Sigmoid colon (tissue), 7 donors: ENCODE data around the gene ABT1. TPM values are rescaled to one million over a fixed set of nuclear protein-coding genes. Genes with fewer than 3 reads are reported as not detected.

Source experiments
- DNase-seq: peaks from one replicate; pipeline ENCODE4 v3.0.0-alpha.2; 2019
- H3K27ac ChIP-seq, 4 donors: fragments of 200-600 bp; sonication (generic); one replicate each; pipeline ENCODE4 v1.5.1; 2016 to 2019; ENCODE audit warnings: mild to moderate bottlenecking in 1 of 4
- H3K27me3 ChIP-seq, 3 donors: fragments of 200-600 bp; sonication (generic); one replicate each; pipeline ENCODE4 v1.5.1; 2019; ENCODE audit warnings: mild to moderate bottlenecking in 1 of 3
- H3K36me3 ChIP-seq, 4 donors: fragments of 200-600 bp; sonication (generic); one replicate each; pipeline ENCODE4 v1.5.1; 2016 to 2019
- H3K4me1 ChIP-seq, 4 donors: fragments of 200-600 bp; sonication (generic); one replicate each; pipeline ENCODE4 v1.5.1; 2017 to 2019
- H3K4me3 ChIP-seq, 4 donors: fragments of 200-600 bp; sonication (generic); one replicate each; pipeline ENCODE4 v1.5.1; 2017 to 2019; ENCODE audit warnings: mild to moderate bottlenecking in 2 of 4, moderate library complexity in 1 of 4
- H3K9me3 ChIP-seq, 4 donors: fragments of 200-600 bp in 3 of 4; sonication (generic) in 3 of 4; one replicate each; pipeline versions ENCODE4 v1.5.1 to v1.6.1; 2013 to 2019
- EP300 ChIP-seq, 4 donors: sonication (generic); formaldehyde crosslinking; IDR thresholded peaks; one replicate each; pipeline ENCODE4 v1.6.1; 2017; ENCODE audit warnings: antibody characterized with exemption in 4 of 4
- POLR2A ChIP-seq, 2 donors: fragments of 450-650 bp; IDR thresholded peaks; one replicate each; pipeline ENCODE4 v1.6.1; 2016; ENCODE audit warnings: antibody characterized with exemption in 2 of 2, mild to moderate bottlenecking in 2 of 2, moderate library complexity in 2 of 2
- POLR2AphosphoS5 ChIP-seq, 4 donors: sonication (generic); formaldehyde crosslinking; IDR thresholded peaks; one replicate each; pipeline ENCODE4 v1.6.1; 2017; ENCODE audit warnings: antibody characterized with exemption in 4 of 4
- WGBS, 2 donors: extraction: QIAGEN DNeasy Blood & Tissue Kit; methylation state at CpG; one replicate each; pipeline ENCODE4 v1.1.7; 2013; 5-methylcytosine and 5-hydroxymethylcytosine counted together
- intact Hi-C: fragments of 100-400 bp; cut with DNase I; formaldehyde crosslinking; loops from one replicate; pipeline ENCODE4 v1.15.1; 2023
- polyA plus RNA-seq, 3 donors: library from polyadenylated mRNA; stranded (reverse); fragments of 200-250 nt; gene quantifications; one replicate each; pipeline ENCODE4 v1.2.3, GENCODE V29; 2013
- total RNA-seq, 4 donors: library from RNA; depleted of rRNA; stranded (reverse); fragments of >200 nt; gene quantifications; one replicate each; pipeline ENCODE4 v1.1.0, GENCODE V29; 2016
- TF ChIP-seq, protein P1 (sequence below), 4 experiments: fragments of 450-650 bp in 3 of 4; fragments of 200-600 bp in 1 of 4; IDR thresholded peaks; one replicate each; pipeline ENCODE4 v1.5.1; 2016 to 2019; ENCODE audit warnings: antibody characterized with exemption in 4 of 4, mild to moderate bottlenecking in 3 of 4, moderate library complexity in 2 of 4
- donor health status: healthy with polysubstance abuse.
- donor health status: Bipolar disorder and iron deficiency.
- donor health status: healthy.

ABT1 gene
- total and polyA plus RNA-seq, 7 donors: 10.2 to 21.3 (median 16.6) TPM

DNA sequence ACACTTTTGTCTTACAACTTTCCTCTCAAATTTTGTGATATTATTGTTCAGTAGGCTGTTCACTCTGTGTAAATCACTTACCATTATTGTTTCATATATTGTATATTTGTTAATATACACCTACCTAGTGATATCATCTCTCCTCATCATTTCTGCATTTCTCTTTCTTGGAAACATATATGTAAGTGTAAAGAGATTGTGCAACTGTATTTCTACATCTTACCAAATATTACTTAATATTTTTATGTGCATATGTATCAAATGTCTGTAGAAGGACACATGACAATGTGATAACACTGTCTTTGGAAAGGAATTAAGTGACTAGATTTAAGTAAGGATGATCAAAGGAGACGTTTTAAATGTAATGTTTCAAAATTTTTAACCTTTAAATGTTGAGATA, 32.6 kb downstream of the ABT1 start:
- Histone ChIP-seq H3K36me3 (peaks cover 0 to 11% (median 0%) of the 10 kb centered on the region in 4 donors), H3K9me3 (peaks cover 0 to 3% (median 1%) of the 10 kb centered on the region in 4 donors), H3K4me3 (no peak overlapping the region), H3K27me3 (no peaks in the 10 kb centered on the region), H3K4me1 (no peaks in the 10 kb centered on the region), H3K27ac (no peak overlapping the region)
- intact Hi-C loops: no loop called here
- DNase-seq: no peak
- 43 to 58% methylated on average over 1 of the region's 1 CpG for WGBS, 2 donors
- no peak for TF ChIP-seq EP300 (IDR thresholded peaks at IDR 0.05)

DNA sequence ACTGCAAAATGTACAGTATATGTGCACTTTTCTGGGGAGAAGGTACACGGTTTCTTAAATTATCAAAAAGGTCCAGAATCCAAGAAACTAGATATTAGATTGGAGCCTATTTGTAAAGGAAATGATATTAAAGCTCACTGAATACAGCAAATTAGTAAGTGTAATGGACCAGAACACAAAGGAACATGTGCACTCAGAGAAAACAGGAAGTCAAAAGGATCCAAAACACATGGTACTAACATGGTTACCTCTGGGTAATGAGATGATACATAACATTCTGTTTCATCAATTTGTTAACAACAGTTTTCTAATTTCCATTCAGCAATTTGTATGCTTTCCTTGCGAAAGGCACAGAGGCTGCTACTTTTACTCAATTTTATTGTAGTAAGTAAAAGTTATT, 44.1 kb downstream of the ABT1 start:
- Histone ChIP-seq H3K4me3 (no peak overlapping the region), H3K9me3 (peaks cover 0 to 10% (median 0%) of the 10 kb centered on the region in 4 donors), H3K36me3 (peaks cover 12 to 58% (median 30%) of the 10 kb centered on the region in 4 donors), H3K4me1 (no peaks in the 10 kb centered on the region), H3K27me3 (no peaks in the 10 kb centered on the region), H3K27ac (no peak overlapping the region)
- 96 to 97% methylated on average over 2 of the region's 2 CpGs for WGBS, 2 donors
- no peak for DNase-seq
- no peak for TF ChIP-seq EP300 (IDR thresholded peaks at IDR 0.05)
- TF ChIP-seq POLR2AphosphoS5 (IDR thresholded peaks at IDR 0.05): no peak
- TF ChIP-seq, protein P1, sequence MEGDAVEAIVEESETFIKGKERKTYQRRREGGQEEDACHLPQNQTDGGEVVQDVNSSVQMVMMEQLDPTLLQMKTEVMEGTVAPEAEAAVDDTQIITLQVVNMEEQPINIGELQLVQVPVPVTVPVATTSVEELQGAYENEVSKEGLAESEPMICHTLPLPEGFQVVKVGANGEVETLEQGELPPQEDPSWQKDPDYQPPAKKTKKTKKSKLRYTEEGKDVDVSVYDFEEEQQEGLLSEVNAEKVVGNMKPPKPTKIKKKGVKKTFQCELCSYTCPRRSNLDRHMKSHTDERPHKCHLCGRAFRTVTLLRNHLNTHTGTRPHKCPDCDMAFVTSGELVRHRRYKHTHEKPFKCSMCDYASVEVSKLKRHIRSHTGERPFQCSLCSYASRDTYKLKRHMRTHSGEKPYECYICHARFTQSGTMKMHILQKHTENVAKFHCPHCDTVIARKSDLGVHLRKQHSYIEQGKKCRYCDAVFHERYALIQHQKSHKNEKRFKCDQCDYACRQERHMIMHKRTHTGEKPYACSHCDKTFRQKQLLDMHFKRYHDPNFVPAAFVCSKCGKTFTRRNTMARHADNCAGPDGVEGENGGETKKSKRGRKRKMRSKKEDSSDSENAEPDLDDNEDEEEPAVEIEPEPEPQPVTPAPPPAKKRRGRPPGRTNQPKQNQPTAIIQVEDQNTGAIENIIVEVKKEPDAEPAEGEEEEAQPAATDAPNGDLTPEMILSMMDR (IDR thresholded peaks at IDR 0.05): no peak
- no peak for TF ChIP-seq POLR2A (IDR thresholded peaks at IDR 0.05)
- intact Hi-C loops: no loop called here

DNA sequence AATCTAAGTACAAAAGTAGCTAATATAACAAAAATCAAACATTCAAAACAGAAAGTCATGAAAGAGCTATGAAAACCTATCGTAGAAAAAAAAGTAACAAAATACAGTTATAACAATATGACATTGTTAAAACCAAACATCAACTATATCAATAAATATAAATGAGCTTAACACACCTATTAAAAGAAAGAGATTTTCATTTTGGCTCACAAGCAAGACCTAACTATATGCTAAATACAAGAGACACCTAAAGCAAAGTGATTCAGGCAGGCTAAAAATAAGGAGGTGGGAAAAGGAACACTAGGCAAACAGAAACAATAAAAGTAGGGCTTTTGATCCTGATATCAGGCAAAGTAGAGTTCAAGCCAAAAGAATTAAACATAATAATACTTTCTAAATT, 49.3 kb downstream of the ABT1 start:
- H3K36me3 ChIP-seq: peaks cover 6 to 28% (median 24%) of the 10 kb centered on the region in 4 donors
- no peaks in the 10 kb centered on the region for H3K27me3 ChIP-seq

More for the DNA sequence above, 49.3 kb downstream of the ABT1 start:
- Histone ChIP-seq H3K4me3 (no peak overlapping the region), H3K9me3 (peaks cover 0 to 2% (median 0%) of the 10 kb centered on the region in 4 donors), H3K27ac (no peak overlapping the region), H3K4me1 (peaks cover 0 to 9% (median 0%) of the 10 kb centered on the region in 4 donors)
- intact Hi-C loops: no loop called here
- 97 to 100% methylated on average over 1 of the region's 1 CpG for WGBS, 2 donors
- DNase-seq: no peak
- TF ChIP-seq EP300 (IDR thresholded peaks at IDR 0.05) (no peak), POLR2A (IDR thresholded peaks at IDR 0.05) (no peak), POLR2AphosphoS5 (IDR thresholded peaks at IDR 0.05) (no peak)
- TF ChIP-seq, protein P1 (IDR thresholded peaks at IDR 0.05): no peak

Other genes with a start within 250 kb of the ABT1 start
- gene BTN3A2, start 231.8 kb upstream of the ABT1 start, total RNA-seq: 10 to 100 TPM in 3 of 4 donors, 1 to 10 TPM in 1; 7.2 to 12.1 (median 11.7) TPM
- gene BTN3A2, start 231.8 kb upstream of the ABT1 start, polyA plus RNA-seq: 10 to 100 TPM; 14.8 to 52.7 (median 15.0) TPM
- gene BTN2A2, start 213.8 kb upstream of the ABT1 start, total RNA-seq: 10 to 100 TPM in 2 of 4 donors, 1 to 10 TPM in 2; 6.8 to 11.9 (median 9.3) TPM
- gene BTN2A2, start 213.8 kb upstream of the ABT1 start, polyA plus RNA-seq: 10 to 100 TPM in 1 of 3 donors, 1 to 10 TPM in 2; 2.4 to 17.6 (median 3.0) TPM
- 10 to 100 TPM in 2 of 4 donors, 1 to 10 TPM in 2; 8.9 to 13.0 (median 10.2) TPM for gene BTN3A1, start 194.7 kb upstream of the ABT1 start, total RNA-seq
- gene BTN3A1, start 194.7 kb upstream of the ABT1 start, polyA plus RNA-seq: 10 to 100 TPM in 1 of 3 donors, 1 to 10 TPM in 2; 3.0 to 33.5 (median 5.5) TPM
- gene BTN3A3, start 156.4 kb upstream of the ABT1 start, total RNA-seq: 10 to 100 TPM in 2 of 4 donors, 1 to 10 TPM in 2; 6.5 to 18.8 (median 9.8) TPM
- gene BTN3A3, start 156.4 kb upstream of the ABT1 start, polyA plus RNA-seq: 10 to 100 TPM in 1 of 3 donors, 1 to 10 TPM in 2; 4.8 to 26.6 (median 5.1) TPM
- 10 to 100 TPM; 17.6 to 24.6 (median 19.1) TPM for gene BTN2A1, start 139.0 kb upstream of the ABT1 start, total RNA-seq
- gene BTN2A1, start 139.0 kb upstream of the ABT1 start, polyA plus RNA-seq: 10 to 100 TPM in 1 of 3 donors, 1 to 10 TPM in 2; 4.4 to 25.5 (median 8.4) TPM
- under 1 TPM in 1 of 4 donors, not detected in 3; 0.28 TPM for gene BTN1A1, start 96.7 kb upstream of the ABT1 start, total RNA-seq
- gene BTN1A1, start 96.7 kb upstream of the ABT1 start, polyA plus RNA-seq: under 1 TPM in 1 of 3 donors, not detected in 2; 0.20 TPM
- 100 to 1,000 TPM in 1 of 4 donors, 10 to 100 TPM in 3; 70.6 to 104 (median 77.2) TPM for gene HMGN4, start 58.6 kb upstream of the ABT1 start, total RNA-seq
- 10 to 100 TPM; 55.9 to 67.2 (median 56.2) TPM for gene HMGN4, start 58.6 kb upstream of the ABT1 start, polyA plus RNA-seq
- 10 to 100 TPM; 15.6 to 21.8 (median 20.3) TPM for gene ZNF322, start 62.8 kb downstream of the ABT1 start, total RNA-seq
- gene ZNF322, start 62.8 kb downstream of the ABT1 start, polyA plus RNA-seq: 1 to 10 TPM; 6.5 to 6.6 (median 6.6) TPM